WTC11 (cell line): Measurements from ENCODE around the gene WFDC12. TPM values are rescaled to one million over a fixed set of nuclear protein-coding genes. Genes with fewer than 3 reads are reported as not detected.

Experiments used
- ATAC-seq: fragments of 200-7000 bp; cut with Tn5 transposase; 2 replicates; pipeline ENCODE4 v1.10.0; 2021; ENCODE audit warnings: mild to moderate bottlenecking, moderate library complexity
- CTCF ChIA-PET: fragments of 300-600 bp; sonication (Branson Sonifier 250); formaldehyde crosslinking; loops from one replicate; lab custom pipeline; 2021; ENCODE audit warnings: antibody characterized with exemption; lab: Charles Lee
- POLR2A ChIA-PET: fragments of 350-600 bp; sonication (Branson Sonifier 250); formaldehyde crosslinking; loops from one replicate; lab custom pipeline; 2021; ENCODE audit warnings: antibody characterized with exemption; lab: Charles Lee
- DNase-seq: peaks from one replicate; pipeline ENCODE4 v3.0.0; 2021; ENCODE audit warnings: low spot score
- H3K27ac Mint-ChIP-seq: 2 replicates; pipeline ENCODE4 v1.8.0; 2021; ENCODE audit warnings: mixed read lengths
- H3K27me3 Mint-ChIP-seq: 2 replicates; pipeline ENCODE4 v1.8.0; 2021; ENCODE audit warnings: low read depth, mild to moderate bottlenecking, moderate library complexity, mixed read lengths
- H3K36me3 Mint-ChIP-seq: 2 replicates; pipeline ENCODE4 v1.8.0; 2021; ENCODE audit warnings: mixed read lengths
- H3K4me1 Mint-ChIP-seq: 2 replicates; pipeline ENCODE4 v1.8.0; 2022; ENCODE audit warnings: mixed read lengths
- H3K4me3 Mint-ChIP-seq: 2 replicates; pipeline ENCODE4 v1.8.0; 2021; ENCODE audit warnings: mild to moderate bottlenecking, moderate library complexity, mixed read lengths
- H3K9me3 Mint-ChIP-seq: 2 replicates; pipeline ENCODE4 v1.8.0; 2021; ENCODE audit warnings: mixed read lengths
- CBFB ChIP-seq: sonication (generic); formaldehyde crosslinking; IDR thresholded peaks from 2 replicates; pipeline ENCODE4 v1.8.1; 2022; ENCODE audit warnings: mild to moderate bottlenecking, low read depth, missing genetic modification reagents
- E2F1 ChIP-seq: sonication (generic); formaldehyde crosslinking; IDR thresholded peaks from 2 replicates; pipeline ENCODE4 v1.8.0; 2022; ENCODE audit warnings: mild to moderate bottlenecking, missing genetic modification reagents
- E2F4 ChIP-seq: sonication (generic); formaldehyde crosslinking; IDR thresholded peaks from 2 replicates; pipeline ENCODE4 v1.8.1; 2022; ENCODE audit warnings: low read depth, mild to moderate bottlenecking, moderate library complexity, missing genetic modification reagents, borderline replicate concordance
- EMX1 ChIP-seq: fragments of 250-450 bp; sonication (Bioruptor Pico); IDR thresholded peaks from 2 replicates; pipeline ENCODE4 v1.8.0; 2021; ENCODE audit warnings: mild to moderate bottlenecking
- ESRRA ChIP-seq: sonication (generic); formaldehyde crosslinking; IDR thresholded peaks from 2 replicates; pipeline ENCODE4 v1.8.1; 2022; ENCODE audit warnings: mild to moderate bottlenecking, missing genetic modification reagents, borderline replicate concordance
- FOXJ3 ChIP-seq: sonication (generic); formaldehyde crosslinking; IDR thresholded peaks from 2 replicates; pipeline ENCODE4 v1.9.0; 2021; ENCODE audit warnings: missing genetic modification reagents, mild to moderate bottlenecking, borderline replicate concordance
- FOXP1 ChIP-seq: sonication (generic); formaldehyde crosslinking; IDR thresholded peaks from 2 replicates; pipeline ENCODE4 v1.8.0; 2022; ENCODE audit warnings: missing genetic modification reagents, mild to moderate bottlenecking, moderate library complexity, borderline replicate concordance
- GTF2I ChIP-seq: fragments of 250-450 bp; sonication (Bioruptor Pico); conservative IDR thresholded peaks from 2 replicates; pipeline ENCODE4 v1.4.0; 2021; ENCODE audit warnings: mild to moderate bottlenecking
- HMGA2 ChIP-seq: fragments of 250-450 bp; sonication (Bioruptor Pico); IDR thresholded peaks from 2 replicates; pipeline ENCODE4 v1.4.0; 2021; ENCODE audit warnings: mild to moderate bottlenecking, moderate library complexity
- NFE2L1 ChIP-seq: sonication (generic); formaldehyde crosslinking; IDR thresholded peaks from 2 replicates; pipeline ENCODE4 v1.8.1; 2023; ENCODE audit warnings: missing genetic modification reagents
- PRRX2 ChIP-seq: fragments of 250-450 bp; sonication (Bioruptor Pico); IDR thresholded peaks from 2 replicates; pipeline ENCODE4 v1.8.0; 2021; ENCODE audit warnings: mild to moderate bottlenecking
- SMAD3 ChIP-seq: sonication (generic); formaldehyde crosslinking; IDR thresholded peaks from 2 replicates; pipeline ENCODE4 v1.8.0; 2022; ENCODE audit warnings: missing genetic modification reagents, mild to moderate bottlenecking, borderline replicate concordance
- USF1 ChIP-seq: sonication (generic); formaldehyde crosslinking; IDR thresholded peaks from 2 replicates; pipeline ENCODE4 v1.8.0; 2022; ENCODE audit warnings: mild to moderate bottlenecking, missing genetic modification reagents
- ZNF232 ChIP-seq: sonication (generic); formaldehyde crosslinking; IDR thresholded peaks from 2 replicates; pipeline ENCODE4 v1.8.0; 2022; ENCODE audit warnings: mild to moderate bottlenecking, missing genetic modification reagents
- ZNF423 ChIP-seq: fragments of 250-450 bp; sonication (Bioruptor Pico); IDR thresholded peaks from 2 replicates; pipeline ENCODE4 v2.1.2; 2022; ENCODE audit warnings: mild to moderate bottlenecking, moderate library complexity
- total RNA-seq: library from RNA; stranded (reverse); gene quantifications from 3 replicates; pipeline ENCODE4 v1.2.3, GENCODE V29; 2021
- TF ChIP-seq, protein P1 (sequence below): sonication (generic); formaldehyde crosslinking; IDR thresholded peaks from 2 replicates; pipeline ENCODE4 v1.8.1; 2023; ENCODE audit warnings: mild to moderate bottlenecking, missing genetic modification reagents, borderline replicate concordance

WFDC12 gene
- total RNA-seq, 1 experiment from 2014 or later: not detected

GRCh38 chr20:45083127-45083526, 41.1 kb downstream of the WFDC12 start (continued):
- TF ChIP-seq, protein P1, sequence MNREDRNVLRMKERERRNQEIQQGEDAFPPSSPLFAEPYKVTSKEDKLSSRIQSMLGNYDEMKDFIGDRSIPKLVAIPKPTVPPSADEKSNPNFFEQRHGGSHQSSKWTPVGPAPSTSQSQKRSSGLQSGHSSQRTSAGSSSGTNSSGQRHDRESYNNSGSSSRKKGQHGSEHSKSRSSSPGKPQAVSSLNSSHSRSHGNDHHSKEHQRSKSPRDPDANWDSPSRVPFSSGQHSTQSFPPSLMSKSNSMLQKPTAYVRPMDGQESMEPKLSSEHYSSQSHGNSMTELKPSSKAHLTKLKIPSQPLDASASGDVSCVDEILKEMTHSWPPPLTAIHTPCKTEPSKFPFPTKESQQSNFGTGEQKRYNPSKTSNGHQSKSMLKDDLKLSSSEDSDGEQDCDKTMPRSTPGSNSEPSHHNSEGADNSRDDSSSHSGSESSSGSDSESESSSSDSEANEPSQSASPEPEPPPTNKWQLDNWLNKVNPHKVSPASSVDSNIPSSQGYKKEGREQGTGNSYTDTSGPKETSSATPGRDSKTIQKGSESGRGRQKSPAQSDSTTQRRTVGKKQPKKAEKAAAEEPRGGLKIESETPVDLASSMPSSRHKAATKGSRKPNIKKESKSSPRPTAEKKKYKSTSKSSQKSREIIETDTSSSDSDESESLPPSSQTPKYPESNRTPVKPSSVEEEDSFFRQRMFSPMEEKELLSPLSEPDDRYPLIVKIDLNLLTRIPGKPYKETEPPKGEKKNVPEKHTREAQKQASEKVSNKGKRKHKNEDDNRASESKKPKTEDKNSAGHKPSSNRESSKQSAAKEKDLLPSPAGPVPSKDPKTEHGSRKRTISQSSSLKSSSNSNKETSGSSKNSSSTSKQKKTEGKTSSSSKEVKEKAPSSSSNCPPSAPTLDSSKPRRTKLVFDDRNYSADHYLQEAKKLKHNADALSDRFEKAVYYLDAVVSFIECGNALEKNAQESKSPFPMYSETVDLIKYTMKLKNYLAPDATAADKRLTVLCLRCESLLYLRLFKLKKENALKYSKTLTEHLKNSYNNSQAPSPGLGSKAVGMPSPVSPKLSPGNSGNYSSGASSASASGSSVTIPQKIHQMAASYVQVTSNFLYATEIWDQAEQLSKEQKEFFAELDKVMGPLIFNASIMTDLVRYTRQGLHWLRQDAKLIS (CRISPR knock-in tag): no peak
- TF ChIP-seq FOXP1: no peak
- no peak for TF ChIP-seq ZNF232 (CRISPR knock-in tag)

DNA sequence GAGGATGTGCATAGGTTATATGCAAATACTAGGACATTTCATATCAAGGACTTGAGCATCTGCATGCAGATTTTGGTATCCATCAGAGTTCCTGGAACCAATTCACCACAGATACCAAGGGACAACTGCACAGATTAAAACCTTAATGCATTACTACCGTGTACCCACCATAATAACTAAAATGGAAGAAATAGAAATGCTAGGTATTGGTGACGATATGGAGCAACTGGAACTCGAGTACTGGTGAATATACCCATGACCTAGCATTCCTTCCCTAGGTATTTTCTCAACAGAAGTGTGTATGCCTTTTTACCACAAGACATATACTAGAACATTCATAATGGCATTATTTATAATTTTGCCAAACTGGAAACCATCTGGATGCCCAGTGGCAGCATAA, 41.8 kb downstream of the WFDC12 start:
- no peak for DNase-seq
- H3K4me1 Mint-ChIP-seq: peaks cover 3% of the 10 kb centered on the region
- no peak overlapping the region for H3K27ac Mint-ChIP-seq
- peaks cover 41% of the 10 kb centered on the region for H3K36me3 Mint-ChIP-seq
- peaks cover 16% of the 10 kb centered on the region for H3K9me3 Mint-ChIP-seq
- ATAC-seq: no peak
- H3K27me3 Mint-ChIP-seq: no peaks in the 10 kb centered on the region
- POLR2A ChIA-PET: no interaction called here
- CTCF ChIA-PET: no interaction called here
- TF ChIP-seq HMGA2 (no peak), PRRX2 (CRISPR knock-in tag) (no peak), E2F1 (CRISPR knock-in tag) (no peak), GTF2I (CRISPR knock-in tag) (no peak), FOXP1 (no peak), NFE2L1 (CRISPR knock-in tag) (no peak)
- no peak overlapping the region for H3K4me3 Mint-ChIP-seq

DNA sequence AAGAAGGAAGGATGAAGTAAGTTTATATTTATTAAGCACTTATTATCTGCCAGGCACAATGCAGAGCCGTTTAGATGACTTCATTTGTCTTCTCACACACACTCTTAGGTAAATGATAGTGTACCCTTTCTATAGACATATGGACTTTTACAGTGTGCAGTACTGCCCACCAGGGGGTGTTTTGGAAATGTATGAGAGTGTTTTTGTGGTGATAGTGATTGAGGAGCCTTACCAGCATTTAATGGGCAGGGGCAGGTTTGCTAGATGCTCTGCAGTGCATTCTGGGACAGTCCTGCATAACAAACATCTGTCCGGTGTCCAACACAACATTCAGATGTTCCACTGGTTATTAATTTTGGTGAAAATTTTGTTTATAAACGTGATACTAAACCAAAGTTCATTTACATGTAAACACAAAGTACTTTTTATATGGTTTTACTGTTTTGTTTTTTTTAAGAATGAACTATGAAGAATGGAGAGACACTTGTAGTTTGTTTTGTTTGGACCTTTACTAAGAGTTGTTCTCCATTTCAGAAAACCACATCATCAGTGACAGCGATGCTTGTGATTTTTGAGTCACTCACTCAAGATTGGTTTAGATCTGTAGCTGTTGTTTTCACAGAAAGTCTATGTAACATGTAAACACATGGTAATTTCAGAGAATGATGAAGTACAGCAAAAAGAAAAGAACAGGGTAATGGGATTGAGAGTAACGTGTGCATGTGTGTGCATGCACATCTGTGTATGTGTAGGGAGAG, 43.2 kb downstream of the WFDC12 start:
- H3K27me3 Mint-ChIP-seq: no peaks in the 10 kb centered on the region
- ChIA-PET POLR2A (no interaction called here), CTCF (no interaction called here)
- H3K4me3 Mint-ChIP-seq: no peak overlapping the region
- DNase-seq (no peak), ATAC-seq (no peak)
- H3K27ac Mint-ChIP-seq: no peak overlapping the region
- H3K36me3 Mint-ChIP-seq: peaks cover 42% of the 10 kb centered on the region
- H3K4me1 Mint-ChIP-seq: peaks cover 17% of the 10 kb centered on the region
- H3K9me3 Mint-ChIP-seq: peaks cover 16% of the 10 kb centered on the region
- TF ChIP-seq E2F4 (no peak), ESRRA (CRISPR knock-in tag) (no peak), ZNF423 (no peak), USF1 (no peak), FOXJ3 (CRISPR knock-in tag) (no peak), PRRX2 (CRISPR knock-in tag) (no peak), EMX1 (CRISPR knock-in tag) (no peak), E2F1 (CRISPR knock-in tag) (no peak), NFE2L1 (CRISPR knock-in tag) (no peak), CBFB (CRISPR knock-in tag) (no peak), SMAD3 (CRISPR knock-in tag) (no peak)
